ENCODE results near the gene SNAP29.
"Not testable (repeated sequence)": the region's sequence is repeated elsewhere in the genome, so short reads cannot be mapped to it uniquely, and the experiment has no call there.

Gene SNAP29

DNA sequence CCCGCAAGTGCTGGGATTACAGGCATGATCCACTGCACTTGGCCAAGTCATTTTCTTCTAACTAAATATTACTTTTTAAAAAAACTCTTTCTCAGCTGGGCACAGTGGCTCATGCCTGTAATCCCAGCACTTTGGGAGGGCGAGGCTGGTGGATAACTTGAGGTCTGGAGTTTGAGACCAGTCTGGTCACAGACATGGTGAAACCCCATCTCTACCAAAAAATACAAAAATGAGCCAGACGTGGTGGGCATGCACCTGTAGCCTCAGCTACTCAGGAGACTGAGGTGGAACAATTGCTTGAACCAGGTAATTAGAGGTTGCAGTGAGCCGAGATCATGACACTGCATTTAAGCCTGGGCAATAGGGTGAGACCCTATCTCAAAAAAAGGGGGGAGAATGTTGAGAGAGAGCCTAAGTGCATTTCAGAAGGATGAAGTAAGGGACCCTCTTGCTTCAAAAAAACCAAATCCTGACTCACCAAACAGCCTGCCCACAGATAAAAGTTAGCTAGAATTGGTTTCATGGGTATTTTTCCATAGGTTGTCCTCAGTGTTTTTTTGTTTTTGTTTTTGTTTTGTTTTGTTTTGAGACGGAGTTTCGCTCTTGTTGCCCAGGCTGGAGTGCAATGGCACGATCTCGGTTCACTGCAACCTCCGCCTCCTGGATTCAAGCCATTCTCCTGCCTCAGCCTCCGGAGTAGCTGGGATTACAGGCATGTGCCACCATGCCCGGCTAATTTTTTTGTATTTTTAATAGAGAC lies 77.2 kb downstream of the SNAP29 start:
- H3K9me3 ChIP-seq (ENCODE audit: control insufficient read depth, insufficient read depth, low read length); H3K36me3 ChIP-seq (ENCODE audit: insufficient read depth, low read length); H3K4me1 ChIP-seq (ENCODE audit: insufficient read depth, low read length); H3K9ac ChIP-seq (ENCODE audit: low read depth, low read length): not testable (repeated sequence)

DNA sequence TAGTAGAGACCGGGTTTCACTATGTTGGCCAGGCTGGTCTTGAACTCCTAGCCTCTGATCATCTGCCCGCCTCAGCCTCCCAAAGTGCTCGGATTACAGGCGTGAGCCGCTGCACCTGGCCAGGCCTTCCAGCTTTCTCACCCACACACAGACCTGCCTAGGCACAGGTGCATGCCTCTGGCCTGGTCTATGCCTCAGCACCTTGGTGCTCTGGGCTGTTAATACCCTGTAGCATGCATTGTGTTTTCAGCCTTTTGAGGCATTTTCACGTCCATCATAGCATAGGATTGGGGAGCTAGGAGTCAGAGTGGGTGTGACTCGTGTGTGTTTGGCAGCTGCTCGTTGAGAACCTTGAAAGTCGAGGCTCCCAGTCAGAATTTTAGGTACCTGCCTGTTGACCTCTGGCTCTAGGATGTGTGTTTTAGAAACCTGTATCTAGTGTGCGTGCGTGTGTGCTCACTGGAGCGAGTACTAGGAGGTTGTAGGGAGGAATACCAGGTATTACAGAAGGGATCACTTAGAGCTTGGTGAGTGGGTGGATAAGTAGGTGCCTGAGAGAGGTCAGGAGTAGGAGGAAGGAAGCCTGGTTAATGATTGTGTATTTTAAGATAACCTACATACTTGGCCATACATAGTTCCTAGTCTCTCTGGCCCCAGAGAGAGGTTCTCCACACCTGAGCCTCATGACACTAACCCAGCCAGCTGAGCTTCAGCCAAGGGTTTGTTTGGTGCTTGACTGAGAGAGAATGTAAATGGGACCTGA lies 78.4 kb downstream of the SNAP29 start:
- H3K36me3 ChIP-seq (ENCODE audit: insufficient read depth, low read length), result peaks cover 9% of the 10 kb centered on the region; the same call in 1 of the 2 replicates
- no peaks in the 10 kb centered on the region for H3K4me1 ChIP-seq (ENCODE audit: insufficient read depth, low read length)
- no peak overlapping the region for H3K9ac ChIP-seq (ENCODE audit: low read depth, low read length)
- H3K9me3 ChIP-seq (ENCODE audit: control insufficient read depth, insufficient read depth, low read length), result no peaks in the 10 kb centered on the region

- no peaks in the 10 kb centered on the region for H3K4me1 ChIP-seq (ENCODE audit: insufficient read depth, low read length)
- H3K36me3 ChIP-seq (ENCODE audit: insufficient read depth, low read length), result peaks cover 9% of the 10 kb centered on the region; the same call in 1 of the 2 replicates
- no peak overlapping the region for H3K9ac ChIP-seq (ENCODE audit: low read depth, low read length)
These were observed 79.2 kb downstream of the SNAP29 start for GRCh38 chr22:20937794-20938671.

GRCh38 chr22:20939457-20940185 lies 80.8 kb downstream of the SNAP29 start:
- H3K4me1 ChIP-seq (ENCODE audit: insufficient read depth, low read length); H3K9me3 ChIP-seq (ENCODE audit: control insufficient read depth, insufficient read depth, low read length); H3K36me3 ChIP-seq (ENCODE audit: insufficient read depth, low read length); H3K9ac ChIP-seq (ENCODE audit: low read depth, low read length): not testable (repeated sequence)

More at GRCh38 chr22:20937794-20938671, 79.2 kb downstream of the SNAP29 start:
- H3K9me3 ChIP-seq (ENCODE audit: control insufficient read depth, insufficient read depth, low read length), result no peaks in the 10 kb centered on the region

- Histone ChIP-seq H3K4me1 (ENCODE audit: insufficient read depth, low read length) (no peaks in the 10 kb centered on the region), H3K36me3 (ENCODE audit: insufficient read depth, low read length) (no peaks in the 10 kb centered on the region), H3K9me3 (ENCODE audit: control insufficient read depth, insufficient read depth, low read length) (no peaks in the 10 kb centered on the region), H3K9ac (ENCODE audit: low read depth, low read length) (no peak overlapping the region)
These were observed 81.4 kb downstream of the SNAP29 start for GRCh38 chr22:20940186-20940651.

Data from ES-I3 (cell line).